Lower leg skin (tissue), 3 donors: Measurements from ENCODE around the gene IQUB.

Experiments
- POLR2A ChIP-seq, 2 donors: fragments of 450-650 bp; IDR thresholded peaks; one replicate each; pipeline ENCODE4 v1.6.1; 2016 to 2017; ENCODE audit warnings: antibody characterized with exemption in 2 of 2, mild to moderate bottlenecking in 1 of 2, moderate library complexity in 1 of 2
- TF ChIP-seq, protein P1 (sequence below), 3 donors: fragments of 450-650 bp; IDR thresholded peaks; one replicate each; pipeline ENCODE4 v1.5.1; 2016; ENCODE audit warnings: antibody characterized with exemption in 3 of 3, mild to moderate bottlenecking in 3 of 3, moderate library complexity in 2 of 3

DNA sequence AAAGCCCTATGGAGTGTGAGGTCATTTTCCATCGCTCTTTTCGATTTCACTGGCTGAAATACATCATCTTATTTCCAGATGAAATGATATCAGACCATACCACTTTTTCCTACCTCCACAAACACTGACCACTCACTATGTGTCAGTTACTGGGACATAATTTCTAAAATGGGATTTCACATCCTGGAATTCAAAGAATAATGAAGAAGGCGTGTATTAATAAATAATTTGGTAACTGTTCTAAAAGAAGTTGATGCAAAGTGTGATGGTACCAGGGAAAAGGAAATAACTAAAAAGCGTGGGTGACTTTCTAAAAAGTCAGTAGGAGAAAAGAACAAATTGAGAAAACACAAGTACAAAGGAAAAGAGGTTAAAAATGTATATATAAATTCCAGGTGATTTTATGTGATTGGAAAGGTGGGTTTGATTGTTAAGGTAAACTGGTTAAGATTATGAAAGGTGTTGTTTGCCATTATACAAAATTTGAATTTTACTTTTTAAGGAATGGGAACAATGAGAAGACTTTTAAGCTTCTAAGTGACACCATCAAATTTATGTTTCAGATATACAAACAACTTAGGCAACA is 24.0 kb upstream of the IQUB start:
- TF ChIP-seq, protein P1, sequence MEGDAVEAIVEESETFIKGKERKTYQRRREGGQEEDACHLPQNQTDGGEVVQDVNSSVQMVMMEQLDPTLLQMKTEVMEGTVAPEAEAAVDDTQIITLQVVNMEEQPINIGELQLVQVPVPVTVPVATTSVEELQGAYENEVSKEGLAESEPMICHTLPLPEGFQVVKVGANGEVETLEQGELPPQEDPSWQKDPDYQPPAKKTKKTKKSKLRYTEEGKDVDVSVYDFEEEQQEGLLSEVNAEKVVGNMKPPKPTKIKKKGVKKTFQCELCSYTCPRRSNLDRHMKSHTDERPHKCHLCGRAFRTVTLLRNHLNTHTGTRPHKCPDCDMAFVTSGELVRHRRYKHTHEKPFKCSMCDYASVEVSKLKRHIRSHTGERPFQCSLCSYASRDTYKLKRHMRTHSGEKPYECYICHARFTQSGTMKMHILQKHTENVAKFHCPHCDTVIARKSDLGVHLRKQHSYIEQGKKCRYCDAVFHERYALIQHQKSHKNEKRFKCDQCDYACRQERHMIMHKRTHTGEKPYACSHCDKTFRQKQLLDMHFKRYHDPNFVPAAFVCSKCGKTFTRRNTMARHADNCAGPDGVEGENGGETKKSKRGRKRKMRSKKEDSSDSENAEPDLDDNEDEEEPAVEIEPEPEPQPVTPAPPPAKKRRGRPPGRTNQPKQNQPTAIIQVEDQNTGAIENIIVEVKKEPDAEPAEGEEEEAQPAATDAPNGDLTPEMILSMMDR (IDR thresholded peaks at IDR 0.05): no peak
- no peak for TF ChIP-seq POLR2A (IDR thresholded peaks at IDR 0.05)
